T47D (cell line): ENCODE measurements around the gene GRAMD2B.
"Not testable (repeated sequence)": the region's sequence is repeated elsewhere in the genome, so short reads cannot be mapped to it uniquely, and the experiment has no call there.

Source experiments
- DNase-seq, 2 experiments: peaks; one replicate each; pipeline versions ENCODE4 v3.0.0 to v3.0.0-alpha.2; 2011 to 2012; ENCODE audit warnings: low read depth in 1 of 2, low spot score in 1 of 2
- JUND ChIP-seq: IDR thresholded peaks from 2 replicates; pipeline ENCODE4 v1.6.1; 2012; ENCODE audit warnings: low read depth
- in situ Hi-C: cut with HindIII; loops from 2 replicates; pipeline ENCODE4 v1.10.0; 2016; ENCODE audit warnings: low sequenced_read_pairs, low pct_unique_long_range_greater_than_20kb

GRAMD2B gene

DNA sequence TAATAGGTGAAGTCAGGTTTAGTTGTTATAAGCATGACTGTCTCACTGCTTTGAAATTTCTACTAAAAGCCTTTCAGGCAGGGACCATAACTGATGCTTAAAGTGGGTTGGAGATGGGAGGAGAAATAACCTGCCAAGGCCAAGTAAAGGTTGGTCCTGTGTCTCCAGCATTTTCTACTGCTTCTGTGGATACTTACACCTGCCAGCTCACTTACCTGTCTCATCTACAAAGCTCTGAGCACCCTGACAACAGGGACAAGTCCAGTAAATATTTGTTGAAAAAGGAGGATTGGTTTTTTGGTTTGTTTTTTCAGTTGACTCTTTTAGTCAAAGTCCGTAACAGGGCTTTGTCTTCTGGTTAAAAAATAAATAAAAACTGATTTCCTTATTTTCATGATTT, 38.6 kb downstream of the GRAMD2B start:
- DNase-seq: peak in 1 of 2 experiments; percentile 10
- no peak for TF ChIP-seq JUND
- in situ Hi-C loops: no loop called here

DNA sequence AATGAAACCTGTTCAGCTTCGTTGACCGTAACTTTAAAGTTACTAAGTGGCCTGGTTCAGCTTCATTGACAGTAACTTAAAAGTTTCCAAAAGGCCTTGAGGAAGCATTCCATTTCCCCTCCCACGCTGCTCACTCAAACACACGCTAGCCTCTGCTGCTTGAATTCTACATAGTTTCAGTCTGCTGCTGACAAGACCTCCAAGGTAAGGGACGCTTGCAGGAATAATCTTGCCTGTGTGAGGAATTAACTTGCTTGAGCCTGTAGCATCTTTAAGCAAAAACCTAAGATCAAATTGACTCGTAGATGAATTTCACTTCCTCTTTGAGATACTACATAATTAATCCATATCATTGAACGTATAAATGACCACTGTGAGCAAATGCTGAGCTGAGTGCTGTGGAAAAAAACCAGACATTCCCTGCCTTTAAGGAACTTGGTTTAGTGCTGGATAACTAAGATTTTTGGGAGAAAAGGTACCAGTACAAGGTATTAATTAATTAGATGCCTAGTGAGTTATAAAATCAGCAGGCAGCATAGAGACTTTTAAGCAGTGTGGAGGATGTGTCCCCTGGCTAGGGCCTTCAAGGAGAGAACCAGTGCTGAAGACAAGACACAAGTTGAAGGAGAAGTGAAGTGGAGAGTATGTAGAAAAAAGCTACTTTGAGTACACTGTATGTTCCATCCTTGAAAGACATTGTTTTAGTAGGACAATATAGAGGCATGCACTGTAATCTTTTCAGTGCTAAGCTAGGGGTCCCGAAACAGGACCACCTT, 39.2 kb downstream of the GRAMD2B start:
- DNase-seq: peak in 1 of 2 experiments; percentile 25
- TF ChIP-seq JUND: no peak
- in situ Hi-C loops: no loop called here

DNA sequence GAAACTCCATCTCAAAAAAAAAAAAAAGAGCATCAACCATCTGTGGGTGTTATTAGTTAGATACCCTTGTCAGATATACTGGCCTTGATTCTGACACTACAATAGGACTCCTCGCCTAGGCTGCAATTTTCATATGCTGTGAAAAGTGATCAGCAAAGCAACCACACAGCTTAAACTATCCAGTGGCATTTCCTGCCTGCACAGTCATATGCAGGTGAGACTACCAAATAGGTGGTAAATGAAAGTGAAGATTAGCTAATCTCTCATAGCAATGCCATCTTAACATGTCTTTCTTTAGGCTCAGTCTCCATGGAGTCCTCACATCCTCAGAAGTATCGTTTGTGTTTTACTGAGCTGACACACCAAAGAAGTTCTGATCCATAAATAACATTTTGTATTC, 40.8 kb downstream of the GRAMD2B start:
- TF ChIP-seq JUND: no peak
- no peak for DNase-seq
- in situ Hi-C loops: no loop called here

DNA sequence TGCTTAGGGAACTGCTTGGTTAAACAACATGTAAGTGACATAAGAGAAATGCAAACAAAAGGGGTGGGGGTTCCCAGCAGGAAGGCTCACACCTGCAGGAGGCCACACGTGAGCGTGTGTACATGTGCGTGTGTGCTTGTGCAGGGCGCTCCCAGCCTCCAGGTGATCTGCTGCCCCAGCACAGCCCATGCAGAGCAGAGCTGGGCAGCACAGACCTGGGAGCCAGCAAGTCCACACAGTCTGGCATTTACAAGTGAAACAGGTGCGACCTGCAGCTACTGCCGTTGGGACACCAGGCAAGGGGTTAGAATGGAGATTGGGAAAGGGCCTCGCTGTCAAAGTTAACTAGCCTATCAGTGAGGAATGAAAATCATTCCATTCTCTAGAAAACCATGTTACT, 41.8 kb downstream of the GRAMD2B start:
- in situ Hi-C loops: no loop called here
- DNase-seq: peak; percentile 15 to 45

DNA sequence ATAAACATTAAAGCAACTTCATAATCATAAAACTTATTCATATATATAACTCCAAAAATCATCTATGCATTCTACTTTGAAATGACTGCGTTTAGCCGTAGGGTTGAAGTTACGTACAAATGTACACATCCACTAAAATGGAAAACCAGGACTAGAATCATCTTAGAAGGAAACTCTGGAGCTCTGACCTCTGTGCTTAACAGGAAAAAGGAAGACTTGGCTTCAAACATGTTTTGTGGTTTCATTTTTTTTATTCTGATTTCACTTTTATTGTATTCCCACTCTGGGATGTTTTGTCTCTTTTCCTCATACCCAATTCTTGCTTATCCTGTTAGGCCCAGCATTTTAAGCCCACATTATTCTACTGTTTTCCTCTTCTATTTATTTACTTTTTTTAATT, 44.9 kb downstream of the GRAMD2B start:
- no peak for DNase-seq
- no peak for TF ChIP-seq JUND
- in situ Hi-C loops: no loop called here

More for the DNA sequence above, 41.8 kb downstream of the GRAMD2B start:
- TF ChIP-seq JUND: no peak

DNA sequence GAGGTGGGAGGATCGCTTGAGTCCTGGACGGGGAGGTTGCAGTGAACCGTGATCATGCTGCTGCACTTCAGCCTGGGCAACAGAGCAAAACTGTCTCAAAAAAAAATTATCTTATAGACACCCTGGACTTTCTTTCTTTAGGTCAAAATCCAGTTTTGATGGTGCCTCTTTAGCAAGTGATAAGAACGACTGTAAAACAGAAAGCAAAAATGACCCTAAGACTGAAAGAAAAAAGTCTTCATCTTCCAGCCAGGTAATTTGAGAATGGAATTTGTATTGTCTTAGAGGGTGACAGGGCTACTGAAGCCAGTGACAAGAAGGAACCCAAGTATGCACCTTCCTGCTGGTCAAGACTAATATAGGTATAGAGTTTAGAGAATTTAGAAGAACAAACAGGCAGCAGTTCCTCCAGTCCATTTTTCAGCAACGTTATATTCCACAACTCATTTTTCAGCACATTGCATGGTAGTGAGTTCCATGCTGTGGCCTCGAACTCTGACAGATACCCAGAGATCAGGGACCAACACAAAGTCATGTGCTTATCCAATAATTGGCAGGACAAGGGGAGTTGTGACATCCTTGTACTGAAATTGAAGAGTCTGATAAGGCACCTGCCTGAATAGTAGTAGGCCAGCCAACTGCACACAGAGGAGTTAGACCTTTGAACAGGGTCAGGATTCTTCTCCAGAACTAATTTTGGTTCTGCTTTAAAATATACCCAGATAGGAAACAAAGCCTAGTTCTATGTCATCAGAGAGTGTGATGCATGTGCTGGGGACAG, 46.5 kb downstream of the GRAMD2B start:
- no peak for DNase-seq
- in situ Hi-C loops: no loop called here

DNA sequence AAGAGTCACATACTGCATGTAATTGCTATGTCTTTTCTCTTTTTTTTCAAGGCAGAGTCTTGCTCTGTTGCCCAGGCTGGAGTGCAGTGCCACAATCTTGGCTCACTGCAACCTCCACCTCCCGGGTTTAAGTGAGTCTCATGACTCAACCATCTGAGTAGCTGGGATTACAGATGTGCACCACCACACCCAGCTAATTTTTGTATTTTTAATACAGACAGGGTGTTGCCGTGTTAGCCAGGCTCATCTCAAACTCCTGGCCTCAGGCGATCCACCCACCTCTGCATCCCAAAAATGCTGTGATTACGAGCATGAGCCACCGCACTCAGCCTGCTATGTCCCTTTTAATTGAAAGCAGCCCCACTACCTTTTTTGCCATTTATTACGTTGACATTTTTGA, 47.3 kb downstream of the GRAMD2B start:
- in situ Hi-C loops, DNase-seq: not testable (repeated sequence)

More for the DNA sequence above, 46.5 kb downstream of the GRAMD2B start:
- TF ChIP-seq JUND: no peak

DNA sequence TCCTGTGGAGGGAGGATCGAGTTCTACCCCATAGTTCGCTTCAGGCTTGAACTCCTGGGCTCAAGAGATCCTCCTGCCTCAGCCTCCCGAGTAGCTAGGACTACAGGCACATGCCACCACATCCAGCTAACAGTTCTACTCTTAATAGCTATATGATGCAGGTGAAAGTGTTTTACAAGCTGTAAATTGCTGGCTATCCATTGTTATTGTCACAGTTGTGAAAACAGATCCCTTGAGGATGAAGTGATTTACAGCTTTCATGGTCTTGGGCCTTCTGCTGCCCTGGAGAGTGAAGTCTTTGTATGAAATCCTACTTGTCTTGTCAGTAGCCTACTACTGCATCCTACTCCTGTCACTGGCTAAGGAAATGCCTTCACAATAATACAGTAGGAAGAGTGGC, 48.0 kb downstream of the GRAMD2B start:
- in situ Hi-C loops: no loop called here
- no peak for TF ChIP-seq JUND
- no peak for DNase-seq

DNA sequence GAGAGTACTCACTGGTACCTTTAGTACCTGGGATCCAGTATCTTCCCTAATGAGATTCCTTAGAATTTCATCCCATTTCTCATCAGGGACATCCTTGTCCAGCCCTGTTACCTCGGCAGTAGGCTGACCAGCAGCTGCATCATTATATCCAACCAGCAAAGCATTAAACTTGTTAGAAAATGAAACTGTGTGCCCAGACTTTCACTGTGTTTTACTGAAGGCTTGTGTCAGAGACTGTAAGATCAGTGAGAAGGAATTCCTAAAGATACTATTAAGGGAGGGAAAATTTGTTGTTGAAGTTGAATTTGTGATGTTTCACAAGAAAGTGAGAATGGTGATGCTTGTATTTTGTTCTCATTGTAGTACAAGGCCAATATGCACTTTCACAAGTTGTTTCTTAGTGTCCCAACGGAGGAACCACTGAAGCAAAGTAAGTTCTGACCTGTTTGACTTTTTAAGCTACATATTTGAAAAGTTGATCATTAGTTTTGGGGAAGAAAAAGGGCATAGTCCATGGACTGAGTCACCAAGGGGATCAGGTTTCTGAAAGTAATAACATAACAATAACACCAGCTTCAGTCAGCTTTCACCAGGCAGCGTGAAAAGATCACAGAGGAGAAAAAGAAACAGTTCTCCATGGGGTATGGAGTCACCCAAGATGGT, 48.8 kb downstream of the GRAMD2B start:
- no peak for DNase-seq
- in situ Hi-C loops: no loop called here
- no peak for TF ChIP-seq JUND

DNA sequence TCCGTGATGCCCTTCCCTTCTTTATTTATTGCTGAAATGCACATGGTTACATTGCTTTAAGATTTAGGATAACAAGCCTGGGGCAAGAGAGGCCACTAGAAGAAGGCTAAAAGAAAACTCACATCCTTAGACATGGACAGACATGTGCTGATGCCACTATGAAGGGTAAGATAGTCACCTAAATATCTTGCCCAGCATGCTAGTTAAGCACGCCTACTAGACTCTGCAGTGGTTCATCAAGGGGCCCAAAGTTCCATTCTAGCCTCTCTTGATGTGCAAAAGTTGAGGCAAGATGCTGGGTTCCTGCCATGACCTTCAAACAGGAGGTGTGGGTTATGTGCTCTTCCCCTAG, 49.3 kb downstream of the GRAMD2B start:
- DNase-seq: no peak
- in situ Hi-C loops: no loop called here
- TF ChIP-seq JUND: no peak

DNA sequence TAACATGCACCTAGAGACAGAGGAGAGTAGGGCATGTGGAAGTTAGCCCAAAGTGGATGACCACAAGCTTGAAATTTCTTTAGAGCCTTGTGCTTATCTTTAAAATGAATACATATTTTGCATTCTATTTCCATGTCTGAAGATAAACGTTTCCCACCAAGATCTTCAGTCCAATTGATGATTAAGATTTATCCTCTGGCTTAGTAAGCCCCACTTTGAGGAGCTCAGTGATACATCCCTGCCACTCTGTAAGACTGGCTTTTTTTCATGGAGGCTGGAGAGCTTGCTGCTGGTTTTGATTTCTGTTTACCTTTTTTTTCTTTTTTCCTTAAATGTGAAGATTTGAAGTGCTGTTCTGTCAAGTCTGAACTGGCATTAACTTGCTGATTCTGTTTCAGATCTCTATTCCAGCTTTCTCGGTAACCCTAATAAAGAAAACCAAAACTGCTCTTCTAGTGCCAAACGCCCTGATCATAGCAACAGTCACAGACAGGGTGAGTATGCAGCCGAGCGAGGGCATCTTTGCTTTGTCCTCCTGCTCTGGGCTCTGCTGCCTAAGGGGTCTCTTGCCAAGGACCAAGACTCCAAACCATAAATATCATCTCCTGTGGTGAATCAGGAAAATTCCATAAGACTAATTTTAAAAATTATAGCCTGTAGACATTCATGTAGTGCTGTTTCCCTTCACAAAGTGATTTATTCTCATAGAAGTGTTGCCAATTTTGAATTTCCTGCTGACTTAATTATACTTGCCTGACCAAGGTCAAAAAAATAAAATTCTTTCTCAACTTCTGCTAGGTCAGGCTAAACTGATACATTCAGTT, 54.3 kb downstream of the GRAMD2B start:
- TF ChIP-seq JUND: no peak
- DNase-seq: no peak
- in situ Hi-C loops: no loop called here

DNA sequence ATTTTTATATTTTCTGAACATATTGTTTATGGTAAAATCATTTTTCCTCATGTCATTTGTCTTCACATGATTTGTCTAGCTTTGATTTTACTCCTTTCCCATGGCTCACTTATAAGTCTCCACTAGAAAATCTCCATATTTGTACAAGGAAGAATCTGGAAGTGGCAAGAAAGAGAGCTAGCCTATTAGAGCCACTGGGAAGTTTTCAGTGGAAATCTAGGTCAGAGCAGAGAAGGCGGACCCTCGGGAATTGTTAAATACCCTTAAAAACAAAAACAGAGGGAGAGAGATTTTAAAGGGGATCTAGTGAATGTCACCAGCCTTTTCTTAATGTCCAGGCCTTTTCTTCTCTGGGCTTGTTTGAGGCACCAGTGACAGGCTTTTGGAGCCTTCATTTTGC, 56.6 kb downstream of the GRAMD2B start:
- TF ChIP-seq JUND: no peak
- DNase-seq: no peak
- in situ Hi-C loops: no loop called here
